HG02642 (cell line): ENCODE results near the gene NOP56.
"Not testable (repeated sequence)": the region's sequence is repeated elsewhere in the genome, so short reads cannot be mapped to it uniquely, and the experiment has no call there.

ENCODE experiments used
- ATAC-seq: cut with Tn5 transposase; IDR thresholded peaks from one replicate; pipeline ENCODE4 v1.9.1; 2021; ENCODE audit warnings: mild to moderate bottlenecking; ENCODE audit not compliant: unreplicated experiment, poor library complexity

NOP56 gene

GRCh38 chr20:2673453-2673852, 21.0 kb downstream of the NOP56 start:
- no peak for ATAC-seq

- no peak for ATAC-seq
These were observed 27.6 kb downstream of the NOP56 start for GRCh38 chr20:2680046-2680445.

- ATAC-seq, result not testable (repeated sequence)
These were observed 29.6 kb downstream of the NOP56 start for GRCh38 chr20:2682040-2682439.

GRCh38 chr20:2684817-2685216, 32.4 kb downstream of the NOP56 start:
- ATAC-seq, result not testable (repeated sequence)

GRCh38 chr20:2687514-2687913, 35.1 kb downstream of the NOP56 start:
- ATAC-seq, result no peak

- no peak for ATAC-seq
These were observed 35.7 kb downstream of the NOP56 start for GRCh38 chr20:2688041-2688591.

- ATAC-seq, result no peak
These were observed 37.8 kb downstream of the NOP56 start for GRCh38 chr20:2690213-2690612.

- no peak for ATAC-seq
These were observed 38.3 kb downstream of the NOP56 start for GRCh38 chr20:2690718-2691117.

GRCh38 chr20:2691127-2691526, 38.7 kb downstream of the NOP56 start:
- ATAC-seq, result no peak

- no peak for ATAC-seq
These were observed 39.2 kb downstream of the NOP56 start for GRCh38 chr20:2691663-2692035.

- ATAC-seq, result no peak
These were observed 39.8 kb downstream of the NOP56 start, which contains the start of gene EBF4 for GRCh38 chr20:2692036-2692885. Gene EBF4, plus strand, starts transcription at chr20:2692780. Its CDS starts 866 bp downstream, at chr20:2693646.

- no peak for ATAC-seq
These were observed 40.5 kb downstream of the NOP56 start for GRCh38 chr20:2692886-2693285.

GRCh38 chr20:2693286-2694007, 41.0 kb downstream of the NOP56 start:
- no peak for ATAC-seq

- no peak for ATAC-seq
These were observed 41.6 kb downstream of the NOP56 start for GRCh38 chr20:2694008-2694471.

GRCh38 chr20:2694519-2694918, 42.1 kb downstream of the NOP56 start:
- no peak for ATAC-seq

GRCh38 chr20:2695206-2695983, 43.0 kb downstream of the NOP56 start:
- ATAC-seq, result no peak

- ATAC-seq, result not testable (repeated sequence)
These were observed 43.6 kb downstream of the NOP56 start for GRCh38 chr20:2695984-2696525.

GRCh38 chr20:2696646-2697045, 44.2 kb downstream of the NOP56 start:
- ATAC-seq, result no peak

- ATAC-seq, result no peak
These were observed 45.3 kb downstream of the NOP56 start for GRCh38 chr20:2697768-2698167.

GRCh38 chr20:2698186-2698817, 45.9 kb downstream of the NOP56 start:
- no peak for ATAC-seq
